HG03025 (cell line): Measurements from ENCODE around the gene CD22.
"Not testable (repeated sequence)": the region's sequence is repeated elsewhere in the genome, so short reads cannot be mapped to it uniquely, and the experiment has no call there.

Experiments used
- ATAC-seq: cut with Tn5 transposase; IDR thresholded peaks from one replicate; pipeline ENCODE4 v1.9.1; 2021; ENCODE audit warnings: mild to moderate bottlenecking, moderate library complexity; ENCODE audit not compliant: unreplicated experiment, low FRiP score

CD22 gene

DNA sequence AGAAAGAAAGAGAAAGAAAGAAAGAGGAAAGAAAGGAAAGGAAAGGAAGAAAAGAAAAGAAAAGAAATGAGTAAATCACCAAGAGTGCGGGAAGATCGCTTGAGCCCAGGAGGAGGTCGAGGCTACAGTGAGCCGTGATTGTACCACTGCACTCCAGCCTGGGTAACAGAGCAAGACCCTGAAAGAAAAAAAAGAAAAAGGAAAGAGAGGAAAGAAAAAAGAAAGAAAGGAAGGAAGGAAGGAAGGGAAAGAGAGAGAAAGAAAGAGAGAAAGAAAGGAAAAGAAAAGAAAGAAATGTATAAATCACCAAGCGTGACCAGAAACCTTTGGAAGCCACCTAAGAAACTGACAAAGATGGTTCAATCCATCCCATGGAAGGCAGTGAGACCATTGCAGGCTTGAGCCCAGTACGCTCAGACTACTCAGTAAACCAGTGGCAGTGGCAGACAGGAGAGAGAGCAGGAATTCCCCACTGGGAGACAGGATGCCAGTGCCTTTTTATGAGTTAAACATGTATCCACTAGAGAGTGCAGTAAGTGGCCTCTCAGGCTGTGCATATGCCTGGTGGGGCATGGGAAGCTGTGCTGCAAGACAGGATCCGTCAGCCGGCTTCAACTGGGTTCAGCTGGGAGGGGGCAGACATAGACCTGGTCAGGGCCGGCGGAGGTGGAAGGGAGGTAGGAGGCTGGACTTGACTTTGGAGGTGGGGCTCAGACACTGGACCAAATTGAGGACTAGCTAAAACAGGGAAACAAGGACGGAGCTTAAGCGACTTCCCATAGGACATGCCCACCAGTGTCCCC lies 46.7 kb downstream of the CD22 start:
- no peak for ATAC-seq

DNA sequence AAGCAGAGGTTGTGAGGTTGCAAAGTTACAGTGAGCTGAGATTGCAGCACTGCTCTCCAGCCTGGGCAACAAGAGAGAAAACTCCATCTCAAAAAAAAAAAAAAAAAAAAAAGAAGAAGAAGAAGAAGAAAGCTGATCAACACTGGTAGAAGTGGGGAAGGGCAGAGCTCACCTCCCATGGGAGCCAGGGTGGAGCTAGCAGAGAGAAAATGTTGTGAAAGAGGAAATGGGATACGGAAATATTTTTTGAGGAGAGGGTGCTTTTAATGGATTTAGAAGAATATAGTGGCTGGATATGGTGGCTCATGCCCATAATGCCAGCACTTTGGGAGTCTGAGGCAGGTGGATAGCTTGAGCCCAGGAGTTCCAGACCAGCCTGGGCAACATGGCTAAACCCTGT lies 48.7 kb downstream of the CD22 start:
- no peak for ATAC-seq

DNA sequence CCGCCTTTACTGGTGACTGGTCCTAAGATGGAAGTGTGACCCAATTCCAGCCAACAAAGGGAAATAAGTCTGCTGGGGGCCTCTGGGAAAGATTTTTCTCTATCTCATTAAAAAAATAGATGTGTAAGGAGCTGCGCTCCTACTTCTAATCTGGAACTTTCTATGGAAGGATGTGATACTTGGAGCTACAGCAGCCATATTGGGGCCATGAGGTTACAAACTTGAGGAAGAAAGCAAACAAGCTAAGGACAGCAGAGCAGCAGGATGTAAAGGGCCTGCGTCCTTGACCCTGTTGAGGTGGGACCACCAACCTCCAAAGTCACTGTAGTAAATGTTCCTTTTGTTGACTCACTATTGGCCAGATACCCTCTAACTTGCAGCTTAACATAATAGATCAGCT lies 49.4 kb downstream of the CD22 start:
- no peak for ATAC-seq

DNA sequence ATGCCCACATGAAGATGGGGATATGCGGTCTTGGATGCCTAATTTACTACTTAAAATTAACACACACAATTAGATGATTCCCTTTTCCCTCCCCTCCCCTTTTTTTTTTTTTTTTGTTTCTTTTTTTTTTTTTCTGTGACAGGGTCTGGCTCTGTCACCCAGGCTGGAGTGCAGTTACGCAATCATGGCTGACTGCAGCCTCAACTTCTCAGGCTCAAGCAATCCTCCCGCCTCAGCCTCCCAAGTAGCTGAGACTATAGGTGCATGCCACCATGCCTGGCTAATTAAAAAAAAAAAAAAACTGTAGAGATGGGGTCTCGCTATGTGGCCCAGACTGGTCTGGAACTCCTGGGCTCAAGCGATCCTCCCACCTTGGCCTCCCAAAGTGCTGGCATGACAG lies 50.6 kb downstream of the CD22 start:
- not testable (repeated sequence) for ATAC-seq

DNA sequence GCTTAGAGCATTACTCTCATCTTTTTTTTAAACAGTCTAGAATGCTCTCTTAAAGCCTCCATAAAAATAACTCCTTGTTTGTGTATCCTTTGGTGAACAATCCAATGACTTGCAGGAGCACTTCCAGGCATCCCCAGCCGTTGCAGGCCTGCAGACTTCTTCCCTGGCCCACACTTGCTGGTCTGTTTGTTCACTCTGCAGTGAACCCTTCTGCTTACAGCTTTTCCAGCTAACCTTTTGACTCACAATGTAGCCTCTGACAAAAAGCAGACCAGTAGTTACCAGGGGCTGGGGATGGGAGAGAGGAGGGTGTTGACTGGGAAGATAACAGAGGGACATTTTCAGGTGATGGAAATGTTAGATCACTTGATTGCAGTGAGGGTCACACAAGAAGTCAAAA lies 51.0 kb downstream of the CD22 start:
- ATAC-seq = no peak

DNA sequence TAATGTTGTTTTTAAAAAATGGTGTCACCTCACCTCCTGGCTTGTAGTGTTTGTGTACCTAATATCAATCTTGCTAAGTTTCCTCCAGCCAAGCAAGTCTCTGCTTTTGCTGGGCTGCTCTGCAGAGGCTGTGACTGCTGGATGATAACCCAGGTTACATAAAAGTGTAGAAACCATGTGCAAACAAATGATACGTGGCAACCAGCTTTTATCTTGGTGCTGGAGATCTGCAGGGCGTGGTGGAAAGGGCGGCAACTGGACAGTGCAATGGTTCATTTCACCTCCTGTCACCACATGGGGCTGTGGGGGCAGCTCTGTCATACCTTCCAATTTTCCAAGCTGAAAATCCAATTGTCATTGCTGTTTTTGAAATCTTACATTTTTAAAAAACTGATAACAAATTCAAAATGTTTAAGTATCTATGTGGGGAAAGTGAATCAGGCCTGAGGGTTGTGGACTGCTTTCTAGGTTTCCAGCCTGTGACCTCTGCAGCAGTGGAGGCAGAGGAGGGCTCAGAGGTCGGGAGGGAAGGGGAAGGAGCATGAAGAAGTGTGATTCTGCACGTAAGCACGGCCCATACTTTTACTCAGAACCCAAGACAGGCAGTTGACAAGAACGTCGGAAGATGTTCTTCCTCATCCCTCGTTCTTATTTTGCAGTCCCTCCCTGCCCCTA lies 51.6 kb downstream of the CD22 start:
- ATAC-seq = no peak

DNA sequence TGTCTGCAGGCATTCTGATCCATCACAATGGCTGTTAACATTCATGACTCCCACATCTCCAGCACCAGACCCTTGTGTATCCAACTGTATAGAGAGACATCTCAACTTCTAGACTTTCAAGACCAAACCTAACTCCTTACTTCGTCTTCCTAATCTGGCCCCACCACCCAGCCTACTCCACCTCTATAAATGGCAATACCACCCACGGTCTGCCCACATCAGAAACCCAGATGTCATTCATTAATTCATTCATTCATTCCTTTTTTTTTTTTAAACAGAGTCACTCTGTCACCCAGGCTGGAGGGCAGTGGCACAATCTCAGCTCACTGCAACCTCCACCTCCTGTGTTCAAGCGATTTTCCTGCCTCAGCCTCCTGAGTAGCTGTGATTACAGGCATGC lies 52.3 kb downstream of the CD22 start:
- no peak for ATAC-seq

DNA sequence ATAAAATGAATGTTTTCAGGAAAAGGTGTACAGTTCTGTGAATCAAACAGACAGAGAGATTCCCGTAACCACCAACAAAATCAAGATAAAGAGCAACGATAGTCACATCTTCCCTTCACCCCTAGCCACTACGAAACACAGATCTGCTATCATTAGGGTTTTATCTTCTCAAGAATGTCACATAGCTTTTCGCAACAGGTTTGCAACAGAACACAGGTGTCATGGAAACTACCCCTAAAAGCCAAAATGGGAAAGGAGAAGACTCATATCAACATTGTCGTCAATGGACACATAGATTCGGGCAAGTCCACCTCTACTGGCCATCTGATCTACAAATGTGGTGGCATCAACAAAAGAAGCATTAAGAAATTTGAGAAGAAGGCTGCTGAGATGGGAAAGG lies 52.9 kb downstream of the CD22 start:
- no peak for ATAC-seq

DNA sequence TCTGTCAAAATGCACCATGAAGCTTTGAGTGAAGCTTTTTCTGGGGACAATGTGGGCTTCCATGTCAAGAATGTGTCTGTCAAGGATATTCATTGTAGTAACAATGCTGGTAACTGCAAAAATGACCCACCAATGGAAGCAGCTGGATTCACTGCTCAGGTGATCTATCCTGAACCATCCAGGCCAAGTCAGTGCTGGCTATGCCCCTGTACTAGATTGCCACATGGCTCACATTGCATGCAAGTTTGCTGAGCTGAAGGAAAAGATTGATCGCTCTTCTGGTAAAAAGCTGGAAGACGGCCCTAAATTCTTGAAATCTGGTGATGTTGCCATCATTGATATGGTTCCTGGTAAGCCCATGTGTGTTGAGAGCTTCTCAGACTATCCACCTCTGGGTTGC lies 54.5 kb downstream of the CD22 start:
- ATAC-seq = no peak

DNA sequence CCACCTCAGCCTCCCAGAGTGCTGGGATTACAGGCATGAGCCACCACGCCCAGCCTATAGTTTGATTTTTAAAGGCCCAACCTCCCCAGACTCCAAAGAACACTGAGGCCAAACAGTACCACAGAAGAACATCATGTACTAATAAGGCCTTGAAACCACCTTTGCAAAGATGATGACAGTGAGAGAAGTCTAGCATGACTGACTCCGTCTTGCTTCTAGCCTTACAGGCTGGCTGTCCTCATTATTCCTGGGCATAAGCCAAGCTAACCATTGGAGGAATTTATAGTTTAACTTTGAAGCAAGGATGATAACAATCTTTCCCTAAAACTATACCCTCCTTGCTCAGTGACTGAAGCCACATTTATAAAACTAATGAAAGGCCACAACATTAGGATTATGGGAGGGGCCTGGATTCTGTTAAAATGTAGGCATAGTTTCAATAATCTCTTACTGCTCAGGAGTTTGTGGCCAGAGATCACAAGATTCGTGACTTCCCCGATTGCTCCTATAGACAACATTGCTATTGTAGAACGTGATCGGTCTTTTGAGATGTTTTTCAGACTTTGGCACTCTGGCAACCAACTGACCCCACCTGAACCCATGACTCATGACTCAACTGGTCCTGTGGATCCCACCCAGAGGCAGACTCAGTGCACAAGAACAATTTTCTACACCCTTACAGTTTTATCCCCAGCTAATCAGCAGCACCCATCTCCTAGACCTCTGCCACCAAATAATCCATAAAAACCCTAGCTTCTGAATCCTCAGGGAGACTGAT lies 59.5 kb downstream of the CD22 start:
- no peak for ATAC-seq

DNA sequence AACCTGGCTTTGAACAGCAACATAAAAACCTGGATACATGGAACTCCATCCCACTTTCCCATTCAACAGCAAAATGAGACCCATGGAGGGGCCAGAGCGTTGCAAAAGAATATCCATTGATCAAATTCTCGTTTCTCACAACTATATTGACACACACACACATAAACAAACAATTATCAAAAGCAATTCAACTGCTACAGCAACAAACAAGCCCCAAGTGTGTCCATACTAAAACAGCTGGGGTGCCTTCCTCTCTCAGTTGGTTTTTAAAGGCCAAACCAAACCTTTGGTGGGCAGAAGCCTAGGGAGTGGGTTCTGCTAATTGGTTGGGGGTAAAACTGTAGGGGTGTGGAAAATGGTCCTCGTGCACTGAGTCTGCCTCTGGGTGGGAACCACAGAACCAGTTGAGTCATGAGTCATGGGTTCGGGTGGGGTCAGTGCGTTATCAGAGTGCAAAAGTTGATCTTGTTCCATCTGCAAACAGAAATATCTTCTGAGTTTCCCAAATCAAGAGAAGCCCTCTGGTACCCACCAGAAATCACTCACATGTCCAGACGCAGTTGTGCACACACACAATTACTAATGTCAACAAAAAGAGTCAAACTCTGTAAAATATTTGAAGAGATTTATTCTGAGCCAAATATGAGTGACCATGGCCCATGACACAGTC lies 60.3 kb downstream of the CD22 start:
- no peak for ATAC-seq

DNA sequence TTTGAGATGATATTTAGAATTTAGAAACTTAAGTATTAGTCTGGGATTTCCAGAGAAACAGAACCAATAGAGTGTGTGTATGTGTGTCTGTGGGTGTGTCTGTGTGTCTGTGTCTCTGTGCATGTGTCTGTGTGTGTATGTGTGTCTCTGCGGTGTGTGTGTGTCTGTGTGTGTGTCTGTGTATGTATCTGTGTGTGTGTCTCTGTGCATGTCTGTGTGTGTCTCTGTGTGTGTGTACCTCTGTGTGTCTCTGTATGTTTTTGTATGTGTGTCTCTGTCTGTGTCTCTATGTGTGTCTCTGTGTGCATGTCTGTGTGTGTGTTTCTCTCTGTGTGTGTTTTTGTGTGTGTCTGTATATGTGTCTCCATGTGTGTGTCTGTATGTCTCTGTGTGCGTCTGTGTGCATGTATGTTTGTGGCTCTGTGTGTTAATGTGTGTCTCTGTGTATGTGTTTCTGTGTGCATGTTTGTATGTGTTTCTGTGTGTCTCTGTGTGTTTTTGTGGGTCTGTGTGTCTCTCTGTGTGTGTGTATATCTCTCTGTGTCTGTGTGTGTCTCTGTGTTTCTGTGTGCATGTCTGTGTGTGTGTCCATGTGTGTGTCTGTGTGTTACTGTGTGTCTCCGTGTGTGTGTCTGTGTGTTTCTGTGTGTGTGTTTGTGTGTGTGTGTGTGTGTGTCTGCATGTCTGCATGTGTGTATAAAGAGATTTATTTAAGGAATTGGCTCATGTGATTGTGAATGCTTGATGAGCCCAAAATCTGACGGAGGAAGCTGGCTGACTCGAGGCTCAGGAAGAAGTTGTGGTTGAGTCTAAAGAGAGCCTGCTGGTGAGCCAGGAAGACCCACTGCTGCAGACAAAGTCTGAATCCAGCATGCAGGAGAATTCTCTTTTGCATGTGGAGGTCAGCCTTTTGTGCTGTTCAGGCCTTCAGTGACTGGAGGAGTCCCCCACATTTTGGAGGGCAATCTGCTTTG lies 64.0 kb downstream of the CD22 start:
- no peak for ATAC-seq

DNA sequence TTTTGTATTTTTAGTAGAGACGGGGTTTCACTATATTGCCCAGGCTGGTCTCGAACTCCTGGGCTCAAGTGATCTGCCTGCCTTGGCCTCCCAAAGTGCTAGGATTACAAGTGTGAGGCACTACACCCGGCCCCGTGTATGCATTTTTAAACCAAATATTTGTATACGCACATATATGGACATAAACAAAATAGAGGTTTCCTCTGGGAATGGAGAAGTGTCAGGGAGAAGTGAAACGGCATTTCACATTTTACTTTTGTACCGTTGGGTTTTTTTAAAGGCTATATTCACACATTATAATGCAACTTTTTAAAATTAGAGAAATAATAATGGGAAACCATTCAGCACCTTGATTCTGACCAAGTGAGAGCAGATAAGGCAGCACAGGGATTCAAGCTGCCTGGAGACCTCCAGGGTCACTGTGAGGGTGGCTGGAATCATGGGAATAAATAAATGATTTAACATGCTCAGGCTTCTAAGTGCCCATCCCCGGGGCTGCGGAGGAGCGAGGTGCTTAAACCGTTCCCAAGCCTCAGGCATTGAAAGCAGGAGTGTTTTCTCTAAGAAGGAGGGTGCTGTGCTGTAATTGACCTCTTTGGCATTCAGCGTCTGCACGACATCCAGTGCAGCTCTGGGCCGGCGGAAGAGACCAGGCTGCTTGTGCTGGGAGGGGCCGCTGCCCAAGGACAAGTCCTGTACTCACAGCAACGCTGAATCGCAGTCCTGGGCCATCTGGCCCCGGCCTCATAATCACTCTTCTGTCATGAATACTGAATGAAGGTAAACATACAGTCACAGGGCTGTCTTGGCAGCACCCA lies 66.6 kb downstream of the CD22 start:
- ATAC-seq = no peak

DNA sequence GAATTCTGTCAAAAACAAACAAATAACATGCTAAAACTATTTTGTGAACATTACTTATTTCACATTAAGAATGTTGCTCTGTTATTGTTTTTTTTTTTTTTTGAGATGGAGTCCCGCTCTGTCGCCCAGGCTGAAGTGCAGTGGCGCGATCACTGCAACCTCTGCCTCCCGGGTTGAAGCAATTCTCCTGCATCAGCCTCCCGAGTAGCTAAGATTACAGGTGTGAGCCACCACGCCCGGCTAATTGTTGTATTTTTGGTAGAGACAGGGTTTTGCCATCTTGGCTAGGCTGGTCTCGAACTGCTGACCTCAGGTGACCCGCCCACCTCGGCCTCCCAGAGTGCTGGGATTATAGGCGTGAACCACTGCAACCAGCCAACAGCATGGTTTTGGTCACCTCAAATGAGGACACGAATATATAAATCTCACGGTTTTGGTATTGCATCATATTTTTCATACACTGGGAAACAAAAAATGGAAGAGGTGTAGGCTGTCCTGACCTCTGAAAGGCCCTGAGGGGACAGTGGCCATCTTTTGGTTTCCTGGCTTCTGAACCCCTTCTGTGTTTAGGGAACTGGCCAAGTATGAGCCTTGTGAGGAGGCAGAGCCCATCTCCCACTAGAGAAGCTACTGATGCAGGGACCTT lies 67.4 kb downstream of the CD22 start:
- no peak for ATAC-seq
